ENCODE data around the gene PGAP2. TPM values are rescaled to one million over a fixed set of nuclear protein-coding genes. Genes with fewer than 3 reads are reported as not detected.

The PGAP2 gene
- total RNA-seq, 1 donor from 2014 or later = 26.3 TPM

GRCh38 chr11:3849297-3849874 is 41.0 kb downstream of the PGAP2 start:
- FAIRE-seq (no peak), DNase-seq (ENCODE audit: low read depth) (peak; percentile 35)
- TF ChIP-seq CTCF (IDR thresholded peaks at IDR 0.05; ENCODE audit: insufficient read depth, low read length, severe bottlenecking) = peak; percentile 55
- Histone ChIP-seq H3K4me3 (ENCODE audit: low read depth, low read length) (no peak overlapping the region), H3K27me3 (ENCODE audit: control insufficient read depth, insufficient read depth, low read length) (no peaks in the 10 kb centered on the region), H3K36me3 (ENCODE audit: control insufficient read depth, insufficient read depth, low read length) (no peaks in the 10 kb centered on the region)

- no peak for DNase-seq (ENCODE audit: low read depth)
- no peak for FAIRE-seq
- Histone ChIP-seq H3K27me3 (ENCODE audit: control insufficient read depth, insufficient read depth, low read length) (no peaks in the 10 kb centered on the region), H3K4me3 (ENCODE audit: low read depth, low read length) (no peak overlapping the region), H3K36me3 (ENCODE audit: control insufficient read depth, insufficient read depth, low read length) (no peaks in the 10 kb centered on the region)
- TF ChIP-seq CTCF (IDR thresholded peaks at IDR 0.05; ENCODE audit: insufficient read depth, low read length, severe bottlenecking) = no peak
Observed at GRCh38 chr11:3853545-3853842, 45.1 kb downstream of the PGAP2 start.

- DNase-seq (ENCODE audit: low read depth) (peak; percentile 51), FAIRE-seq (no peak)
- Histone ChIP-seq H3K36me3 (ENCODE audit: control insufficient read depth, insufficient read depth, low read length) (no peaks in the 10 kb centered on the region), H3K4me3 (ENCODE audit: low read depth, low read length) (no peak overlapping the region), H3K27me3 (ENCODE audit: control insufficient read depth, insufficient read depth, low read length) (no peaks in the 10 kb centered on the region)
- TF ChIP-seq CTCF (IDR thresholded peaks at IDR 0.05; ENCODE audit: insufficient read depth, low read length, severe bottlenecking) = no peak
Observed at GRCh38 chr11:3853899-3854659, 45.7 kb downstream of the PGAP2 start.

- no peaks in the 10 kb centered on the region for H3K36me3 ChIP-seq (ENCODE audit: control insufficient read depth, insufficient read depth, low read length)
- DNase-seq (ENCODE audit: low read depth) (no peak), FAIRE-seq (no peak)
- TF ChIP-seq CTCF (IDR thresholded peaks at IDR 0.05; ENCODE audit: insufficient read depth, low read length, severe bottlenecking) = no peak
- no peaks in the 10 kb centered on the region for H3K27me3 ChIP-seq (ENCODE audit: control insufficient read depth, insufficient read depth, low read length)
- H3K4me3 ChIP-seq (ENCODE audit: low read depth, low read length) = peak overlapping the region; percentile 80
Observed at GRCh38 chr11:3854660-3854976, 46.3 kb downstream of the PGAP2 start.

GRCh38 chr11:3854977-3855807 is 46.8 kb downstream of the PGAP2 start, which contains the start of gene STIM1:
TSS of gene STIM1 (plus strand) at chr11:3855664. CDS start at chr11:3856271, 607 bp downstream.
- Histone ChIP-seq H3K27me3 (ENCODE audit: control insufficient read depth, insufficient read depth, low read length) (no peaks in the 10 kb centered on the region), H3K36me3 (ENCODE audit: control insufficient read depth, insufficient read depth, low read length) (no peaks in the 10 kb centered on the region), H3K4me3 (ENCODE audit: low read depth, low read length) (peak within 1 kb of the TSS; percentile 80)
- FAIRE-seq (no peak), DNase-seq (ENCODE audit: low read depth) (peak; percentile 81)
- peak; percentile 91 for TF ChIP-seq CTCF (IDR thresholded peaks at IDR 0.05; ENCODE audit: insufficient read depth, low read length, severe bottlenecking)

Measured in bronchial epithelial cell (primary cell).